Measurements from ENCODE around the gene CPT1C.

The CPT1C gene

DNA sequence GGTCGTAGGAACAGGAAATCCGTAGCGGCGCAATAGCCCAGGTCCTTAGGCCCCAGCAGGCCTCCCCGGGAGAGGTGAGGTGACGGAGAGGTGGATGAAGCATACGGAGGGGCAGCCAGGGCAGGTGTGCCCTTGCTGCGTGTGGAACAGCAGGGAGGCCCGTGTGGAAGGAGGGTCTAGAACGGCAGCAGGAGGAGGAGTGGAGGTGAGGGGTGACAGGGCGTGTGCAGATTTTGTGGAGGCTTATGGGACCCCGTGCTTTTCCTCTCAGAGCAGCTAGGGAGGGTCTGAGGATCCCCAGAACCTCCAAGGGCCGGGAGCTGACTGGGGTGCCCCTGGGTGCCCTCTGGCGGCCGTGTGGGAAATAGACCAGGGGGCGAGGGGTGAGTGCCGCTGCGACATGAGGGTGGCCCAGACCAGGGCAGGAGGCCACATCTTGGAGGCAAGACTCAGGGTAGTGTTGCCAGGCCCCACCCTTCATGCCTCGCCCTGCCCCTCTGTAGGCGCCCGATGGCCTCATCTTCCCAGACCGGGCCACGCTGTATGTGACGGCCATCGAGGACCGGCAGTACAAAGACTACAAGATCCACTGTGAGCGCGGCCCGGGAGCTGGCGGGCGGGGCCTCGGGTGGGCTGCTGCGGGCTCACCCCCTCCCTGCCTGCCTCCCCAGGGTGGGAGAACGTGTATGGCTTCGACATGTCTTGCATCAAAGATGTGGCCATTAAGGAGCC, 6.5 kb upstream of the CPT1C start:
- no peak for DNase-seq

GRCh38 chr19:49684983-49685553, 5.8 kb upstream of the CPT1C start:
- no peak for DNase-seq

GRCh38 chr19:49685845-49686332, 5.0 kb upstream of the CPT1C start:
- DNase-seq = no peak

GRCh38 chr19:49686503-49687088, 4.3 kb upstream of the CPT1C start:
- no peak for DNase-seq

- DNase-seq = no peak
Measured at GRCh38 chr19:49687150-49687549, 3.8 kb upstream of the CPT1C start.

- no peak for DNase-seq
Measured at GRCh38 chr19:49687566-49688316, 3.2 kb upstream of the CPT1C start.

DNA sequence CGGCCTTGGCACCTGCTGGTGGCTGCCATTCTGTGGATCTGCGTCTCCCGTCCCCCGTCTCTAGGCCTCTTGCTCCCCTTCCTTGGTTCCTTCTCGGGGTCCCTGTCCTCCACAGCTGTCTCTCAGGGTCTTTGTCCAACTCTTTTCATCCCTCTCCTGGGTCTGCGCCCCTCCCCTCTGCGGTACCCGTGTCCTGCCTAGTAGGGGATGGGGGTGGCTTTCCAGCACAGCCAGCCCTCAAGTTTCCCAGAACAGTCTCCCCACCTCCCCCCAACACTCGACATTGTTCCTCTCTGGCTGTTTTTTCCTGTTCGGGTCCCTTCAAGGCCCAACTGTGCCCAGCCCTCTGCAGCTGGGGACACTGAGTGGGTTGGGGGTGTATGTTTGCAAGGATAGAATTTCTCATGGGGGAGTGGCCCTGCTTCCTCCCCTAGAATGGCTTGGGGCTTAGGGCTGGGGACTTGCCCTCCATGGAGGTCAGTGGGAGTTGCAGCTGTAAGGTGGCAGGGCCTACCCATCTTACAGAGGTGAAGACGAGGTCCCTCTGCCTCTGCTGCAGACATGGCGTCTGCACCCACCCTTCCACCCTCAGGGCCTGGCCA, 2.3 kb upstream of the CPT1C start:
- no peak for DNase-seq

- DNase-seq = no peak
Measured at GRCh38 chr19:49689133-49690078, 1.5 kb upstream of the CPT1C start, which contains the start of gene ADM5. TSS of gene ADM5 (plus strand) at chr19:49689594. CDS start at chr19:49689838, 244 bp downstream.

- DNase-seq = no peak
Measured at GRCh38 chr19:49690079-49690655, 749 bp upstream of the CPT1C start.

- peak; percentile 48 for DNase-seq
Measured at GRCh38 chr19:49691243-49692146, 579 bp downstream of the CPT1C start.

DNA sequence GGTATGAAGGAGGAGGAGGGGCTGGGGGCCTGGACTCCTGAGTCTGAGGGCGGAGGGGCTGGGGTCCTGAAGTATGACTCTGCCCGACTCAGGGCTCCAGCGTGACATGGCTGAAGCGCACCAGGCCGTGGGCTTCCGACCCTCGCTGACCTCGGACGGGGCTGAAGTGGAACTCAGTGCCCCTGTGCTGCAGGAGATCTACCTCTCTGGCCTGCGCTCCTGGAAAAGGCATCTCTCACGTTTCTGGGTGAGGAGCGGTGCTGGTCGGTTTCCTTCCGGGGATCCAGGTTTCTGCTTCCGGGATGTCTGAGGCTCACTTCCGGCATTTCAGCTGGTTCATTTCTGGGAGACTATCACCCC, 1.2 kb downstream of the CPT1C start:
- no peak for DNase-seq

DNA sequence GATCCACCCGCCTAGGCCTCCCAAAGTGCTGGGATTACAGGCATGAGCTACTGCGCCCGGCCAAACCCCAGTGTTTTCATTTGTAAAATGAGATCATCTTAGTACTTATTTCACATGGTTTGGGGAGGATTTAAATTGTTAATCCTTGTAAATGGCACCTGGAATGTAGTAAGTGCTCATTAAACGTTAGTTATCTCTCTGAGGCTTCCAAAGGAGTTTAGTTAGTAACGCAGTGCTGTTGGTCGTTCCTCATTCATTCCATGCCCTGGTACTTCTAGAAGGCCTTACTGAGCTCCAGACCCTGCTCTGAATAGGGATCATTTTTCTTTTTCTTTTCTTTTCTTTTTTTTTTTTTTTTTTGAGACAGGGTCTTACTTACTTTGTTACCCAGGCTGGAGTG, 5.2 kb downstream of the CPT1C start:
- no peak for DNase-seq

- DNase-seq = no peak
Measured at GRCh38 chr19:49696865-49697264, 5.9 kb downstream of the CPT1C start.

GRCh38 chr19:49699364-49699763, 8.4 kb downstream of the CPT1C start:
- DNase-seq = no peak

DNA sequence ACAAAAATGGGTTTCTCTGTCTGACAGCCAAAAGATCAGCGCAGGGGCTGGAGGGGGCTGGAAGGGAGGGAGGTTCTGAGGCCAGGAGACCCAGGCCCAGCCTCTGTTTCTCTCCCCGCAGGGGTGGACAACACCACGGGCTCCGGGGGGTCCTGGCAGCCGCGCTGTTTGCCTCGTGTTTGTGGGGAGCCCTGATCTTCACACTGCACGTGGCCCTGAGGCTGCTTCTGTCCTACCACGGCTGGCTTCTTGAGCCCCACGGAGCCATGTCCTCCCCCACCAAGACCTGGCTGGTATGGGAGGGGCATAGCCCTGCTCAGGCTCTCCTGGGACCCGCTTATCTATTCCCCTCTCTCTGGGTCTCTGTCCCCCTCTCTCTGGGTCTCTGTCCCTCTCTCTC, 9.6 kb downstream of the CPT1C start:
- DNase-seq = no peak

GRCh38 chr19:49701271-49701786, 10.4 kb downstream of the CPT1C start:
- no peak for DNase-seq

GRCh38 chr19:49704888-49705642, 14.1 kb downstream of the CPT1C start:
- no peak for DNase-seq

- no peak for DNase-seq
Measured at GRCh38 chr19:49705919-49706318, 15.0 kb downstream of the CPT1C start.

GRCh38 chr19:49710372-49710951, 19.5 kb downstream of the CPT1C start:
- DNase-seq = no peak
